ENCODE results near the gene KLHDC3.
"Not testable (repeated sequence)": the region's sequence is repeated elsewhere in the genome, so short reads cannot be mapped to it uniquely, and the experiment has no call there.

KLHDC3 gene

DNA sequence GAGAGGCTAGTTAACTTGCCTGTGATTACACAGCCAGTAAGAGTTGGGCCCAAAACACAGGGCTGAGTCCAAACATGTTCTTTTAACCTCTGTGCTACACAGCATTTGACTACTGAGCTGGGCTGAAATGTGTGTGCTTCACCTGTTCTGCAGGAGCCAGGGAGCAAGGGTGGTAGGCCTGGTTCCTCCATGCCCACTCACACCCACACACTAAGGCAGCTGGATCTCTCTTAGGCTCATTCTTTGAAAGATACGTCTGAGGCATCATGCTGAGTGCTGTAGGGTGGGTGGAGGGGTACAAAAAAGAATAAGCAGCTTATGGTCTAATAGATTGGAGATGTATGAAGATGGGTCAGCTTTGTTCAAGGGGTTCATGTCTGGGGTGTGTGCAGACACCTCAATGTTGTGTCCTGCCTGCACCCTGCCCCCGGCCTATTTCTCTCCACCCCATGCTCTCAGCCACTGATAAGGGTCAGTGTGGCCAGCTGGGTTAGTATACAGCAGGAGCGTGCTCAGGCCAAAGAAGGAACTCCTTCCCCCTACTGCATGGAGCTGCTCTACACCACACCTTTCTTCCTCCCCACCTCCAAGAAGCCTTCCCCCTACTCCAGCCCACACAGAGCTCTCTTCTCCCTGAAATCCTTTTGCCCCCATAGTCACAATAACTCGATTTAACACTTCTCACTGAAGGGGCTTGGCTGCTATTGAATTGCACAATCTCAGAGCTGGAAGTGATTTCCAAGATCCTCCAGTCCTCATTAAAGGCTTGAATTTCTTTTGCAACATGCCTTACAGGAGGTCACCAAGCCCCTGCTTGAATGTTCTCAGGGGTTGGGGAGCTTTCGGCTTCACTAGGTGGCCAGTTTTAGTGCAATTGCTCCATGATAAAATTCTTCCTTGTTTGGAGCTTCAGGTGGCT is 26.3 kb upstream of the KLHDC3 start:
- POLR2A ChIA-PET = no interaction called here
- no peaks in the 10 kb centered on the region for H3K27me3 ChIP-seq (replicated peaks in 2 of 5; ENCODE audit: control insufficient read depth in 4 of 5, insufficient read depth in 5 of 5, low read length in 4 of 5)
- WGBS (ENCODE audit: insufficient coverage) = 98% methylated on average over 5 of the region's 5 CpGs
- H3K36me3 ChIP-seq (ENCODE audit: control insufficient read depth in 4 of 4, insufficient read depth in 4 of 4, low read length in 3 of 4) = peaks cover 7 to 40% (median 33%) of the 10 kb centered on the region in 4 experiments
- H3K27ac ChIP-seq (ENCODE audit: insufficient read depth in 1 of 2, low read depth in 1 of 2, low read length in 2 of 2, poor library complexity in 1 of 2, severe bottlenecking in 2 of 2) = no peak overlapping the region
- no peaks in the 10 kb centered on the region for H3K9me3 ChIP-seq (ENCODE audit: control extremely low read depth in 1 of 5, control insufficient read depth in 4 of 5, insufficient read depth in 2 of 5, low read depth in 1 of 5, low read length in 4 of 5)
- peaks cover 0 to 20% (median 17%) of the 10 kb centered on the region in 4 experiments for H3K4me1 ChIP-seq (ENCODE audit: control extremely low read depth in 1 of 4, control insufficient read depth in 4 of 4, insufficient read depth in 4 of 4, low read length in 3 of 4)
- CTCF ChIA-PET = interaction anchor here (0.6 to 1.4 kb wide), 4 partner anchors 8 to 1410 kb away, joined by 3 to 5 read pairs (median 4); partner anchors contain the start of gene PEX6
- DNase-seq = no peak
- H3K4me3 ChIP-seq (ENCODE audit: control insufficient read depth in 1 of 7, extremely low read depth in 1 of 7, insufficient read depth in 4 of 7, low read depth in 2 of 7, low read length in 6 of 7) = no peak overlapping the region

DNA sequence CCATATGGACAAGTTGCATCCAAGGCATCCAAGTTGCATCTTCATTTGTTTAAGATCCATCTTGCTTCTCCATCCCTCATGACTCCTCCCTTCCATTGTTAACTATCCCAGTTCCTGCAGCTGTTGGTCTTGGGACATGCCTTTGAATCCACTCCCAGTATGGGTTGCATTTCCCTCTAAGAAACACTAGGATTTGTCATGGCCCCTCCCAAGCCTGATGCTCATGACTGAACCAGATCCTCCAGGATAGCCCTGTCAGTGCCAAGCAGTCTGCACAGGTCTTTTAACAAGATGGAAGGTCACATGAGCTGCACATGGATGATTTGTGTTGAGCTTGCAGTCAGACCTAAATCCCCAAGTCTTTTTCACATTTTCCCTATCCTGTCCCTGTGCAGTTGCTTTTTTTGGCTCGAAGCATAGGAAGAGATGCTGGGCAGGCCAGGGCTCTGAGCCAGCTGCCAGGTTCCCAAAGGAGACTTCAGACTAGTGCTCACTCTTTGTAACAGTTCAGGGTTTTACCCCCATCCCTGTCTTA is 25.5 kb upstream of the KLHDC3 start:
- Histone ChIP-seq H3K36me3 (ENCODE audit: control insufficient read depth in 4 of 4, insufficient read depth in 4 of 4, low read length in 3 of 4) (peaks cover 7 to 43% (median 33%) of the 10 kb centered on the region in 4 experiments), H3K4me3 (ENCODE audit: control insufficient read depth in 1 of 7, extremely low read depth in 1 of 7, insufficient read depth in 4 of 7, low read depth in 2 of 7, low read length in 6 of 7) (no peak overlapping the region), H3K27ac (ENCODE audit: insufficient read depth in 1 of 2, low read depth in 1 of 2, low read length in 2 of 2, poor library complexity in 1 of 2, severe bottlenecking in 2 of 2) (no peak overlapping the region), H3K4me1 (ENCODE audit: control extremely low read depth in 1 of 4, control insufficient read depth in 4 of 4, insufficient read depth in 4 of 4, low read length in 3 of 4) (peaks cover 0 to 19% (median 16%) of the 10 kb centered on the region in 4 experiments), H3K27me3 (replicated peaks in 2 of 5; ENCODE audit: control insufficient read depth in 4 of 5, insufficient read depth in 5 of 5, low read length in 4 of 5) (no peaks in the 10 kb centered on the region), H3K9me3 (ENCODE audit: control extremely low read depth in 1 of 5, control insufficient read depth in 4 of 5, insufficient read depth in 2 of 5, low read depth in 1 of 5, low read length in 4 of 5) (no peaks in the 10 kb centered on the region)
- POLR2A ChIA-PET = no interaction called here
- 100% methylated on average over 1 of the region's 1 CpG for WGBS (ENCODE audit: insufficient coverage)
- CTCF ChIA-PET = interaction anchor here (1.0 to 1.4 kb wide), 3 partner anchors 8 to 19 kb away, joined by 4 to 5 read pairs (median 5); partner anchors contain the start of gene PEX6
- DNase-seq = no peak

DNA sequence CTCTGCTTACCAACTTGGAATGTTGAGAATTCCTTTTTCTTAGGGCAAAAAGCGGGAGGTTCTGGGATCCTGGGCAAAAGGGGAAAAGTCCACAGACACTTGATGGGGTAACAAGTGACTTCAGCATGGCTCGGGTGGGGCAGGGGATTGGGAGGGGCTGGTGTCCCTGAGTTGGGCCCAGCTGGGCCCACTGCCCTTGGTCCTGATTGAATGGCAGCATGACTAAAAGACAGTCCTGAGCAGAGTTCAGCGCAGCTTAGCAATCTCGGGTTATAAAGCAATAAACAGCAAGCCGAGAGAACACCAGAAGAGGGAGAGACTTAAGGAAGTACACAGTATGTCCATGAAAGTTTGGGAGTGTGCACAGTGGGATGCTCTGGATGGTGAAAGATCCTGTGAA is 24.1 kb upstream of the KLHDC3 start:
- 94% methylated on average over 4 of the region's 5 CpGs for WGBS (ENCODE audit: insufficient coverage)
- Histone ChIP-seq H3K27ac (ENCODE audit: insufficient read depth in 1 of 2, low read depth in 1 of 2, low read length in 2 of 2, poor library complexity in 1 of 2, severe bottlenecking in 2 of 2) (no peak overlapping the region), H3K27me3 (replicated peaks in 2 of 5; ENCODE audit: control insufficient read depth in 4 of 5, insufficient read depth in 5 of 5, low read length in 4 of 5) (no peaks in the 10 kb centered on the region), H3K36me3 (ENCODE audit: control insufficient read depth in 4 of 4, insufficient read depth in 4 of 4, low read length in 3 of 4) (peaks cover 7 to 45% (median 33%) of the 10 kb centered on the region in 4 experiments), H3K4me3 (ENCODE audit: control insufficient read depth in 1 of 7, extremely low read depth in 1 of 7, insufficient read depth in 4 of 7, low read depth in 2 of 7, low read length in 6 of 7) (no peak overlapping the region), H3K4me1 (ENCODE audit: control extremely low read depth in 1 of 4, control insufficient read depth in 4 of 4, insufficient read depth in 4 of 4, low read length in 3 of 4) (peaks cover 0 to 13% (median 11%) of the 10 kb centered on the region in 4 experiments), H3K9me3 (ENCODE audit: control extremely low read depth in 1 of 5, control insufficient read depth in 4 of 5, insufficient read depth in 2 of 5, low read depth in 1 of 5, low read length in 4 of 5) (no peaks in the 10 kb centered on the region)
- DNase-seq = no peak
- ChIA-PET CTCF (interaction anchor here (1.1 kb wide), 1 partner anchor 14 kb away, joined by 3 read pairs; no protein-coding TSS in a partner anchor), POLR2A (no interaction called here)

DNA sequence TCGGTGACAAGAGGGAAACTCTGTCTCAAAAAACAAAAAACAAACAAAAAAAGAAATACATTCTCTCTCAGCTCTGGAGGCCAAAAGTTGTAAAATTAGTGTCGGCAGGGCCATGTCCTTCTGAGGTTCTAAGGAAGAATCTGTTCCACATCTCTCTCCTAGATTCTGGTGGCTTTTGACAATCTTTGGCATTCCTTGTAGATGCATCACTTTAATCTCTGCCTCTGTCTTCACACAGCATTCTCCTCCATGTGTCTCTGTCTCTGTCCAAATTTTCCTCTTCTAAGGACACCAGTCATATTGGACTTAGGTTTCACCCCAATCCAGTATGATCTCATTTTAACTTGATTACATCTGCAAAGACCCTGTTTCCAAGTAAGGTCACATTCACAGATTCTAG is 20.6 kb upstream of the KLHDC3 start:
- Histone ChIP-seq H3K27me3 (replicated peaks in 2 of 5; ENCODE audit: control insufficient read depth in 4 of 5, insufficient read depth in 5 of 5, low read length in 4 of 5) (no peaks in the 10 kb centered on the region), H3K36me3 (ENCODE audit: control insufficient read depth in 4 of 4, insufficient read depth in 4 of 4, low read length in 3 of 4) (peaks cover 7 to 35% (median 24%) of the 10 kb centered on the region in 4 experiments), H3K4me3 (ENCODE audit: control insufficient read depth in 1 of 7, extremely low read depth in 1 of 7, insufficient read depth in 4 of 7, low read depth in 2 of 7, low read length in 6 of 7) (no peak overlapping the region), H3K4me1 (ENCODE audit: control extremely low read depth in 1 of 4, control insufficient read depth in 4 of 4, insufficient read depth in 4 of 4, low read length in 3 of 4) (no peaks in the 10 kb centered on the region), H3K9me3 (ENCODE audit: control extremely low read depth in 1 of 5, control insufficient read depth in 4 of 5, insufficient read depth in 2 of 5, low read depth in 1 of 5, low read length in 4 of 5) (no peaks in the 10 kb centered on the region), H3K27ac (ENCODE audit: insufficient read depth in 1 of 2, low read depth in 1 of 2, low read length in 2 of 2, poor library complexity in 1 of 2, severe bottlenecking in 2 of 2) (no peak overlapping the region)
- no peak for DNase-seq
- WGBS (ENCODE audit: insufficient coverage) = 100% methylated on average over 1 of the region's 2 CpGs
- ChIA-PET CTCF (interaction anchor here (0.9 kb wide), 1 partner anchor 10 kb away, joined by 3 read pairs; no protein-coding TSS in a partner anchor), POLR2A (no interaction called here)

DNA sequence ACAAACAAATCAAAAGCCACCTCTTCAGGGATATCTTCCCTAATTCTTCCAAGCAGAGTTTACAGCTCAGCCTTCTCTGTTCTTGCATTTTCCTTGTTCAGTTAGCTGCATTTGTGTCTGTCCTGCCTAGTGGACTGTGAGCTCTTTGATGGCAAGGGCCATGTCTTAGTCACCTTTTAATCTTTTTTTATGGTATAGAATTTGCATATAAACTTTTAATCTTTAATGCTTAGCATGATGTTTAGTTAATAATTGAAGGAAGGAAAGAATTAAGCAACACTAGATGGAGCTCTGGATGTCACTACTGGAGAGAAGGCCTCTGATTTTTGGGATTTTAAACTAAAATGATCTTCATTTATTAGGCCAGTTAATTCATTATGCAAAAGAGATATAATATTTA is 17.5 kb upstream of the KLHDC3 start:
- DNase-seq = no peak
- no peaks in the 10 kb centered on the region for H3K4me1 ChIP-seq (ENCODE audit: control extremely low read depth in 1 of 4, control insufficient read depth in 4 of 4, insufficient read depth in 4 of 4, low read length in 3 of 4)
- peaks cover 5 to 12% (median 9%) of the 10 kb centered on the region in 4 experiments for H3K36me3 ChIP-seq (ENCODE audit: control insufficient read depth in 4 of 4, insufficient read depth in 4 of 4, low read length in 3 of 4)
- H3K4me3 ChIP-seq (ENCODE audit: control insufficient read depth in 1 of 7, extremely low read depth in 1 of 7, insufficient read depth in 4 of 7, low read depth in 2 of 7, low read length in 6 of 7) = no peak overlapping the region
- POLR2A ChIA-PET = no interaction called here
- no peaks in the 10 kb centered on the region for H3K9me3 ChIP-seq (ENCODE audit: control extremely low read depth in 1 of 5, control insufficient read depth in 4 of 5, insufficient read depth in 2 of 5, low read depth in 1 of 5, low read length in 4 of 5)
- no peaks in the 10 kb centered on the region for H3K27me3 ChIP-seq (replicated peaks in 2 of 5; ENCODE audit: control insufficient read depth in 4 of 5, insufficient read depth in 5 of 5, low read length in 4 of 5)
- CTCF ChIA-PET = interaction anchor here (0.8 to 1.9 kb wide), 9 partner anchors 8 to 147 kb away, joined by 3 to 6 read pairs (median 4); partner anchors contain the start of gene PPP2R5D
- no peak overlapping the region for H3K27ac ChIP-seq (ENCODE audit: insufficient read depth in 1 of 2, low read depth in 1 of 2, low read length in 2 of 2, poor library complexity in 1 of 2, severe bottlenecking in 2 of 2)

DNA sequence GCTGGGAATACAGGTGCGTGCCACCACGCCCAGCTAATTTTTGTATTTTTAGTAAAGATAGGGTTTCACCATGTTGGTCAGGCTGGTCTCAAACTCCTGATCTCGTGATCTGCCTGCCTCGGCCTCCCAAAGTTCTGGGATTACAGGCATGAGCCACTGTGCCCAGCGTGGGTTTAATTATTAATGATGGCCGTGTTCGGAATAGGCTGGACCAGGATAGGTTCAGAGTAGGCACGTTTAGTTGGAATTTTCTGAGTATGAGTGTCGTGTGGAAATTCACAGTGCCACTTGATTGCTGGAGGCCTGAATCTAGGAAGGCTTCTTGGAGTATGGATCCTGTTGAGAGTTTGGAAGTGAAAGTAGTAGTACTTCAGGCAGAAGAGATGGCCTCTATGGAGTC is 15.8 kb upstream of the KLHDC3 start:
- H3K9me3 ChIP-seq (ENCODE audit: control extremely low read depth in 1 of 5, control insufficient read depth in 4 of 5, insufficient read depth in 2 of 5, low read depth in 1 of 5, low read length in 4 of 5); H3K4me3 ChIP-seq (ENCODE audit: control insufficient read depth in 1 of 7, extremely low read depth in 1 of 7, insufficient read depth in 4 of 7, low read depth in 2 of 7, low read length in 6 of 7); H3K27me3 ChIP-seq (replicated peaks in 2 of 5; ENCODE audit: control insufficient read depth in 4 of 5, insufficient read depth in 5 of 5, low read length in 4 of 5); POLR2A ChIA-PET; H3K27ac ChIP-seq (ENCODE audit: insufficient read depth in 1 of 2, low read depth in 1 of 2, low read length in 2 of 2, poor library complexity in 1 of 2, severe bottlenecking in 2 of 2); DNase-seq; H3K4me1 ChIP-seq (ENCODE audit: control extremely low read depth in 1 of 4, control insufficient read depth in 4 of 4, insufficient read depth in 4 of 4, low read length in 3 of 4): not testable (repeated sequence)
- peaks cover 4 to 13% (median 8%) of the 10 kb centered on the region in 4 experiments for H3K36me3 ChIP-seq (ENCODE audit: control insufficient read depth in 4 of 4, insufficient read depth in 4 of 4, low read length in 3 of 4)
- WGBS (ENCODE audit: insufficient coverage) = 100% methylated on average over 7 of the region's 9 CpGs
- CTCF ChIA-PET = interaction anchor here (1.2 to 1.9 kb wide), 4 partner anchors 10 to 144 kb away, joined by 3 to 4 read pairs (median 4); partner anchors contain the start of genes KLHDC3 and MEA1

DNA sequence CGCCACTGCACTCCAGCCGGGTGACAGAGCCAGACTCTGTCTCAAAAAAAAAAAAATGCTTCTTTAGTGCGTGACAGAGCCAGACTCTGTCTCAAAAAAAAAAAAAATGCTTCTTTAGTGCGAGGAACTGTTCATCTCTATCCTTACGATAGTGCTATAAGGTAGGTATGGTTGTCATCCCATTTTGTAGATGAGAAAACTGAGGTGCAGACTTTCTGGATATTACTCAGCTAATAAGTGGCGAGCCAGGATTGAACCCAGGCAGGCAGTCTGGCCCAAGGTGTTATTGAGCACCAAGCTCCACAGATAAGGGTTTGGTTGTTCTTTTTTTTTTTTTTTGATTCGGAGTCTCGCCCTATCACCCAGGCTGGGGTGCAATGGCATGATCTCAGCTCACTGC is 12.2 kb upstream of the KLHDC3 start:
- Histone ChIP-seq H3K27me3 (replicated peaks in 2 of 5; ENCODE audit: control insufficient read depth in 4 of 5, insufficient read depth in 5 of 5, low read length in 4 of 5) (no peaks in the 10 kb centered on the region), H3K4me3 (ENCODE audit: control insufficient read depth in 1 of 7, extremely low read depth in 1 of 7, insufficient read depth in 4 of 7, low read depth in 2 of 7, low read length in 6 of 7) (no peak overlapping the region), H3K4me1 (ENCODE audit: control extremely low read depth in 1 of 4, control insufficient read depth in 4 of 4, insufficient read depth in 4 of 4, low read length in 3 of 4) (no peaks in the 10 kb centered on the region), H3K27ac (ENCODE audit: insufficient read depth in 1 of 2, low read depth in 1 of 2, low read length in 2 of 2, poor library complexity in 1 of 2, severe bottlenecking in 2 of 2) (no peak overlapping the region), H3K36me3 (ENCODE audit: control insufficient read depth in 4 of 4, insufficient read depth in 4 of 4, low read length in 3 of 4) (peaks cover 5 to 22% (median 14%) of the 10 kb centered on the region in 4 experiments), H3K9me3 (ENCODE audit: control extremely low read depth in 1 of 5, control insufficient read depth in 4 of 5, insufficient read depth in 2 of 5, low read depth in 1 of 5, low read length in 4 of 5) (no peaks in the 10 kb centered on the region)
- no peak for DNase-seq
- WGBS (ENCODE audit: insufficient coverage) = 90% methylated on average over 8 of the region's 8 CpGs
- CTCF ChIA-PET = interaction anchor here (0.7 to 1.4 kb wide), 2 partner anchors 9 to 97 kb away, joined by 3 to 4 read pairs; no protein-coding TSS in a partner anchor
- POLR2A ChIA-PET = no interaction called here
